GM18526 (cell line): ENCODE results near the gene COL16A1.

Source experiments
- POLR2A ChIP-seq: IDR thresholded peaks from 3 replicates; pipeline ENCODE4 v1.6.1; 2011; ENCODE audit not compliant: insufficient read length; ENCODE audit errors: extremely low read depth

COL16A1 gene

GRCh38 chr1:31703431-31704270, at the start of gene COL16A1:
Gene COL16A1 (minus strand): TSS chr1:31704017. CDS start chr1:31702193, 1,824 bp downstream.
- no peak for TF ChIP-seq POLR2A

- TF ChIP-seq POLR2A = no peak
Observed at GRCh38 chr1:31752952-31753475, 49.2 kb upstream of the COL16A1 start.

GRCh38 chr1:31752258-31752657, 48.4 kb upstream of the COL16A1 start:
- TF ChIP-seq POLR2A = no peak

GRCh38 chr1:31751822-31752241, 48.0 kb upstream of the COL16A1 start:
- TF ChIP-seq POLR2A = no peak

- no peak for TF ChIP-seq POLR2A
Observed at GRCh38 chr1:31750858-31751510, 47.2 kb upstream of the COL16A1 start.

DNA sequence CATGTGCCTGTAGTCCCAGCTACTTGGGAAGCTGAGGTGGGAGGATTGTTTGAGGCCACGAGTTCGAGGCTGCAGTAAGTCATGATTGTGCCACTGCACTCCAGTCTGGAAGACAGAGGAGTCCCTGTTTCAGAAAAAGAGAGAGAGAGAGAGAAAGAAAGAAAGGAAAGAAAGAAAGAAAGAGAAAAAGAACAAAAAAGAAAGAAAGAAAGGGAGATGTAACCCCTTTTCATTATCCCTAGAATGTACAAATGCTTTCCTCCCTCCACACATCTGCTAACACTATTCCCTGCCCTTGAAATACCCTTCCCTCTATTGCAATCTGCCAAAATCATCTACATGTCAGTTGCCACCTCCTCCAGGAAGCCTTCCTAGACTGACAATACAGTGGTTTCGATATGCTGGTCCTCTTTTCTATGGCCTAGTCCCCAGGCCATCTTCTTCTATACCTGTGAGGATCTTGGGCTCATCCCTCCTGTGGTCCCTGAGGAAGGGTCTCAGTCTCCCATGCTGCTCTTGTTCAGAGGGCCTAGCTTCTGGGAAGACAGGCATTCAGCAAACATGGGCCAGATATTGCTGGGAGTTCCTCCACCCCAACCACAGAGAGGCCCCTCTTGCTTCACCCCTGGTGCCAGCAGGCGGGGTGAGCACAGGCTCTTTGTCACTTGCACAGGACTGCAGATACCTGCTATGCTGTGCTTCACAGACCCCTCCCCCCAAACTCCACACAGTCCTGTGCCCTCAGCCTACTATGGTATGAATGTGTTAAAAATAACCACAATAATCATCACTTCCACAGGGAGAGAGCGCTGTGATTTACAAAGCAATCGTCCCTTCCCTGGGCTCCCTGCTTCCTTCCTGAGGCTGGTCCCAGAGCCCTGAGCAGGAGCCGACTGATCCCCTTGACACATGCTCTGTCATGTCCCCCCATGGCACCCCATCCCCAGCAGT, 46.2 kb upstream of the COL16A1 start:
- no peak for TF ChIP-seq POLR2A

DNA sequence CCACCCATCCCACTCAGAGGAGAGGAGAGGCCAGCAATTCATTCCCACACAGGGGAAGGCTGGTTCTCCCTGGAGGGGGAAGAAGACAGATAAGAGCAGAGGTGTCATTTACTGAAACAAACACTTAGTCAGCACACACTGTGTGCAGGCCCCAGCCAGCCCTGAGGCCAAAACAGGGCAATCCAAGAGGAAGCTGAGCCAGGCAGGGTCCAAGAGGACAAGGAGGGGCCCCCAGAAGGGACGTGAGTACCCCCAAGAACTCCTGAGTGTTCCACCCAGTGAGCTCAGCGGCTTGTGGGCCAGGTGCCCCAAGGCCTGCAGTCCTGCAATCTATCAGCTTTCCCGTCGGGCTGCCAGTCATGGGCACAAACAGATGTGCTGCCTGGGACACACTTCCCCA, 44.5 kb upstream of the COL16A1 start:
- TF ChIP-seq POLR2A = no peak

DNA sequence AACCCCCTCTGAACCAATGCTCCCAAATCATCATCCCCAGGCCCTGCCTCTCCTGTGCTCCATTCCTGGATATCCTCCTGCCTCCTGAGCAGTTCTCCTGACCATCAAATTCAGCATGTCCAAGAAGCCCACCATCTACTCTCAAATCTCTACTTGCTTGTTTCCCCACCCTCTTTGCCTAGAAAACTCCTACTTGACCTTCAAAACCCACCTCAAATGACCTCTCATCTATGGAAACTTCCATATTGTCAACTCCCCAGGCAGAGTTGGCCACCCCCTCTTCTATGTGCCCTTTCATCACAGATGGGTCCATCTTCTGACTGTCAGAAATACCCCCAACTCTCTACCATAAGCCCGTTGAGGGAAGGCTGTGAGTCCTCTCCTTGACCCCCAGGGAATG, 43.5 kb upstream of the COL16A1 start:
- no peak for TF ChIP-seq POLR2A

- TF ChIP-seq POLR2A = no peak
Observed at GRCh38 chr1:31746687-31747086, 42.9 kb upstream of the COL16A1 start.

DNA sequence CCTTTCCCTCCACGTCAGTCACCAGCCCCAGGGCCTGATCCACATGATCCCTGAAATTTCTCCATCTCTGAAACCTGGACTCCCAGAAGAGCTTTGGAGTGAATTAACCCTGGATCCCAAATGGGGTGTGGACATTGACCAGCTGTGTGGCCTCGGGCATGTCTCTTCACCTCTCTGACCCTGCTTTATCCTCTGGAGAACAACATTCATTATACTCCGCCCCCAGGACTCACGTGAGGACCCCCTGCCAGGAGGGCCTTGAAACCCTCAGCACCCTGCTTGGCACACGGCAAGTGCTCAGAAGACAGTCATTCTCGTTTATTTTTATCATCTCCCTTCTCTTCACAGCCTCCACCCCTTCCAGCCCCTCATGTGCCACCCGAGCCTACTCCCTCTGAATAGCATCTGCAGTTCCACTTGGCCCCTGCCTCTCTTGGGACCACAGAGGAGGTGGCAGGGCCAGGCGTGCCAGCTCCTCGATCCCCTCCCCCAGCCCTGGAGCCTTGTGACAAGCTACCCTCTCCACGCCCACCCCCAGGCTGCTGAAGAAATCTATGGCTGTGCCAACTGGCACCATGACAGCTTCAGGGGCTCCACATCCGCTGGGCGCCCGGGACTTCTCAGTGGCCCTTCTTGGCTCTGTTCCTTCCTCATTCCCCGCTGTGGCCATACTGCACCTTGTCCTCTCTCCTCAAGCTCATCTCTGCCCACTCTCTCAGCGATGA, 42.3 kb upstream of the COL16A1 start:
- no peak for TF ChIP-seq POLR2A

- TF ChIP-seq POLR2A = no peak
Observed at GRCh38 chr1:31745096-31745945, 41.5 kb upstream of the COL16A1 start.

GRCh38 chr1:31744165-31744888, 40.5 kb upstream of the COL16A1 start:
- no peak for TF ChIP-seq POLR2A
